T follicular helper cell (primary cell): ENCODE measurements around the gene FLNA.
"Not testable (repeated sequence)": the region's sequence is repeated elsewhere in the genome, so short reads cannot be mapped to it uniquely, and the experiment has no call there.

ENCODE experiments used
- DNase-seq: peaks from one replicate; pipeline ENCODE4 v3.0.0-alpha.2; 2020; ENCODE audit warnings: low read depth

The FLNA gene

GRCh38 chrX:154305541-154306205, 68.8 kb downstream of the FLNA start:
- DNase-seq, result no peak

GRCh38 chrX:154304846-154305245, 69.6 kb downstream of the FLNA start:
- no peak for DNase-seq

GRCh38 chrX:154303476-154303875, 71.0 kb downstream of the FLNA start:
- no peak for DNase-seq

DNA sequence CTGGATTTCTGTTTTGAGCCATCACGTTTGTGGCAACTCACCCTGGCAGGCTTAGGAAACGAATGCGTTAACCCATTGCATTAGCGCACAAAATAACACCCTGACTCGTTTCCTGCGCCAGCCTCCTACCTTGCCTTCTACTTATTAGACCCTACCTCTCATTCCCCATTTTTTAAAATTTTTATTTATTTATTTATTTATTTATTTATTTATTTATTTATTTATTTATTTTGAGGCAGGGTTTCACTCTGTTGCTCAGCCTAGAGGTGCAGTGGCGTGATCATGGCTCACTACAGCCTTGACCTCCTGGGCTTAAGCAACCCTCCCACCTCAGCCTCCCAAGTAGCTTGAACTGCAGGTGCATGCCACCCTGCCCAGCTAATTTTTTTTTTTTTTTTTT, 71.4 kb downstream of the FLNA start:
- not testable (repeated sequence) for DNase-seq

DNA sequence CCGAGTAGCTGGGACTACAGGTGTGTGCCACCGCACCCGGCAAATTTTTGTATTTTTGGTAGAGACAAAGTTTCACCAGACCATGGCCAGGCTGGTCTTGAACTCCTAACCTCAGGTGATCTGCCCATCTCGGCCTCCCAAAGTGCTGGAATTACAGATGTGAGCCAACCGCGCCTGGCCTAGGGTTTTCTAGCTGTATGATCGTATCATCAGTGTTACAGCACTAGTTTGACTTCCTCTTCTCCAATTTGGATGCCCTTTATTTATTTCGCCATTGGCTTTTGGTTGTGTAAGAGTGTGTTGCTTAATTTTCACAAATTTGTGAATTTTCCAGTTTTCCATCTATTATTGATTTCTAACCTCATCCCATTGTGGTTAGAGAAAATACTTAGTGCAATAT, 73.6 kb downstream of the FLNA start:
- no peak for DNase-seq
